Measurements from ENCODE around the gene TPD52L1.

TPD52L1 gene

DNA sequence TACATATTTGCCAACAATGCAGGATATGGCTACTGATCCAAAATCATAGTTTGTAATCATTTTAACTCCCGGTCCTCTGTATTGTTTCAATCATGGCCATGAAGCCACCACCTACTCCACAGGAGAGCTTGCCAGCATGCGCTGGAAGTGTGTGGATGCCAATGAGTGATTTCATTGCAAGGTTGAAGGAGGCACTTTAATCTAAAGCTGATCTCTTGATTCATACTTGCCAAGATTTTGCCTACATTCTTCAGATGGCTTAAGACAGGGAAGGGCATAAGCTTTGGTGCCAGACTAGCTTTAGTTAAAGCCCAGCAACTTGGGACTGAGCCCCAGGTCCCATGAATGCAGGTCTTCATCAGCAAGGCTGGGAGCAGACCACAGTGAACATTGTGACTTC is 58.8 kb downstream of the TPD52L1 start:
- no peak for DNase-seq

DNA sequence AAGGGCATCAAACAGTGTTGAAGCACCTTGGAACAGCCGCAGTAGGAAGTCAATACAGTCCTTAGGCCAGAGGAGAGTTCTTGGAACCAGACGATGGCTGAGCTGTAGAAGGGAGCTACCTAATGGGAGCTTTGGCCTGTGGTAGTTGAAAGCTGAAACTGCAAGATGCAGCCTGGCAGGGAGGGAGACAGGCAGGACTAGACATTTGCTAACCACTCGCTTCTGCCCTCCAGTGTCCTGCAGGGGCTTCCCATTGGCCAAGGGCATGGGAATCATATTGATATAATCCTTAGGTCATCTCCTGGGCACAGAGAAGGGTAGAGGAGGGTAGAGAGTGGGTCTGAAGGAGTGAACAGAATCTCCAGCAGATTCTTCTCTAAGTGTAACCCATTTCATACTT is 60.4 kb downstream of the TPD52L1 start:
- DNase-seq = no peak

DNA sequence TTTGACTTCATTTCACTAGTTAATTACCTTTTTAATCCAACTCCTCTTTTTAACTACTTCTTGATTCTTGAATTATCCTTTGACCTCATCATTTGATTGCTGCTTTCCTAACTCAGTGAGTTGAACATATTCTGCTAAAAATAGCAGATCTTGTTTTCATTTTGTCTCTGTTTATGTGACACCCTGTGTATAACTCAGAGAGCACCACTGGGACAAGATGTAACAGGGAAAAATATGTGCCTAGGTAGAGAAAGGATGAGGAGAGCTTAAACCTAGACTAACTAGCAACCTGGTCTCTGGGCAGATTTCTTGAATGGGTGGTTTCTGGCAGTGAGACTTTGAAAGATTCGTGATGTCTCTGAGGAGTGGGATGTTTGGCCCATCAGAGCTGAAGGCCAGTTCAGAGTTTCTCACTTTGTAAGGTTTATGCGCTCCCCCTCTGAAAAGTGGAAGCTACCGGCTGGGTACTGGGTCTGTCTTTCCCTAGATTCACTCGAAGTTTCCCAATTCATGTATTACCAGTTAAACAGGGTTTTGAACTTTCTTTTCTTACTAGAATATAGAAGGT is 61.8 kb downstream of the TPD52L1 start:
- DNase-seq = no peak

DNA sequence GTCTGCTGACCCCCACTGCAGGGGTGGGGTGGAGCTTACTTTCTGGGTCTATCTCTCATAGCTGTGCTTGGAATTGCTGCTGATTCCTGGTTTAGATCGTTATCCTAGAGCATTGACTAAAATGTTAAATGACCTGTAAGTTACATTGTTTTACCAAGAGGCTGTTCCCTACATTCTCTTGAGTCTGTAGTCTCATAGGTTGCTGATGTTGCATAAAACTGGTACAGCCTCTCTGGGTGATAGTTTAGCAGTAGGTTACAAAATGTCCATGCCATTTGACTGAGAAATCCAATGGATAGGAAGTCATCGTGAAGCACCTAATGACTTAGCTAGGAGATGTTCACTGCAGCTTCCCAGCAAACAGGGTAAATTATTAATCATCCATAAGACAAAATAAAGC is 62.4 kb downstream of the TPD52L1 start:
- DNase-seq = no peak

DNA sequence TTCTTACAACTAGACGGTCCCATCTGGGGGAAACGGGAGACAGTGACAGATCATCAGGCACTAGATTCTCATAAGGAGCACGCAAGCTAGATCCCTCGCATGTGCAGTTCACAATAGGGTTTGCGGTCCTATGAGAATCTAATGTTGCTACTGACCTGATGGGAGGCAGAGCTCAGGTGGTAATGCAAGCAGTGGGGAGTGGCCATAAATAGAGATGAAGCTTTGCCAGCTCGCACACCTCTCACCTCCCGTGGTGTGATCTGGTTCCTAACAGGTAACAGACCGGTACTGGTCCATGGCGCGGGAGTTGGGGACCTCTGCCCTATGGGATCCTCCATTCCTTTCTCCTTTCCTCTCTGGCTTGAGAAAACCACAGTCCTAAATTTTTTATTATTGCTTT is 63.8 kb downstream of the TPD52L1 start:
- no peak for DNase-seq

DNA sequence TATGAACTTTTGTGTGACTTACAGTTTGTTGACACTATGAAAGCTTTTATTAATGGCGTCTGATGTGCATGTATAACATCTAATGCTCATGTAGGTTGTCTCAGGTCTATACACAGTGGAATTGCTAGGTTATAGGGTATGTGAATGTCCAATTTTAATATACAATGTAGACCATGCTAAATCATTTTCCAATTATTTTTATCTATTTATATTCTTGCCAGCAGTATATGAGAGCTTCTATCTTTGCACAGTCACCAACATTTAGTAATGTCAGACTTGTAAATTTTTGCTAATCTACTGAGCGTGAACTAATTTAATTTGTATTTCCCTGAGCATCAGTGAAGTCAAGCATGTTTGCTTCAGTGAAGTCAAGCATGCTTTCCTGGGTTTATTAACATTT is 64.4 kb downstream of the TPD52L1 start:
- no peak for DNase-seq

DNA sequence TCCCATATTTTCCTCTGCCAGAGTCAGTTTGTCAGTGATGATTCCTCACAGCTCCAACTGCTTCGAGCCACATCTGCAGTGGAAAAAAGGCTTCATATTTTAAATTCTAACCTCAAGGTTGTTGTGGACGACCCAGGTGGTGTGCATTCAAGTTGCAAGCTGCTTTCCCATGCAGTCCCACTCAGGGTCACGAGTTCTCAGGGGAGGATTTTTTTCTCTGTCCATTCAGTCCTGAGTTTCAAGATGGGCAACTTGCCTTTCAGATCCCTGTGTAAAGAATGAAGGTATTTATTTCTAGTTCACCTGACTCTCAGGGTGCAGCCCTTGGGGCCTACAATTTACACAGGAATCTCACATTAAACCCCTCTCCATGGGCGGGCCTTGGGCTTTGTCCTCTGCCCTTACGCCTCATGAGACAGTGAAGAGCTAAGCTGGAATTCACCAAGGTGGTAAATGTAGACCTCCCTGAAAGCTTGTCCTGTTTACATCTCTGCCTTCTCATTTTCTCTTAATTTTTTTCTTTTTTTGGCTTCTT is 65.9 kb downstream of the TPD52L1 start:
- DNase-seq = no peak

DNA sequence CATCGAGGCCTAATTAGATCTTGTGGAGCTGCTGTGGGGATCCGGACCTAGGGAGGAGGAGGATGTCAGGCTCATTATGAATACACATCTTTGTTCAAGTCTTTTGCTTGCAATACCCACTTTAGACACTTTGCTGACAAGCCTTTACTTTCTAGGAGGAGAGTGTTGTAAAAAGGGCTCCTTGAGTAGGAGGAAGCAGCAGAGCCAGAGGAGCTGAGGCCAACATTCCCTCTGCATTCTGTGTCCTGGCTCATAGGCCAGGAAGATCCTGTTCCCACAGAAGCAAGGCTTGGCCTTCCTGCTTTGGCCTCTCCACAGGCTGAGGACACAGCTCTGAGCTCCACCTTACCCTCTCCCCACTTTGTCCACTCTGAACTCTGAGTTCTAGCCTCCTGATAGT is 67.1 kb downstream of the TPD52L1 start:
- DNase-seq = no peak

DNA sequence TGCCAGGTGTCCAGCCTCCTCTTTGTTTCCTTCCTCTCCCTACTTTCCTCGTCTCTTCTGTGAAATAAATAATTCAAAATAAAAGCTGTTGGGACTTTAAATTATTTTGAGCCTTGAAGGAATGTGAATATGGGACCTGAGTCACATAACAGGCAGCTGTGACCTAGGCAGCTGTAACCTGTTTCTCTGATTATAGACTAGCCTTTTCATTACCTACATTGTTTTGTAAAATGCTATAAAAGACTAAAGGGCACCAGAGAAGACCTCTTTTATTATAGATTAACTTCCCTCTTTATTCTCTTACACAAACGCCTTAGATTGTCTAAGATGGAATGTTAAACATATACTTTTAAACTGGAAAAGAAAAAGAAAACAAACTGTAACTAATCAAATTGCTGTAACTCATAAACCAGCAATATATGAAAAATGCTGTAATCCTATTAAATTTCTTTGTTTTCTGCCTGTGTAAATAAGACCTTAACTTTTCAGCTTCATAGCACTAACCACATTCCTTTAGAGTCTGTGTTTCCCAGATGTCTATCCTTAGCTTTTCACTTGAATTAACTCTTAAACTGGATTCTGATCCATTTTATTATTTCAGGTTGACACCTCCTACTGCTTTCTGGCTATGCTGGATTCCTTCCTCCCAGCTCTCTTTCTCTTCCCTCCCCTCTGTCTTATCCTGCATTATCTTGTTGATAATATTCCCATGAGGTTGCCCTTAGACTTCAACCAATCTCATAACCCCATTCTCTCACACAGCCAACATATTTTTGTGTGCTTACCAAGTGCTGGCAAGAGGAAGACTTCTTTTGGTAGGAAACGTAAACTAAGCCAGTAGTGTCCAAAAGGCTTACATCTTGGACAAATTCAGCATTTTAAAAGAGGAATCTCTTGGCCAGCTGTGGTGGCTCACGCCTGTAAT is 69.2 kb downstream of the TPD52L1 start:
- DNase-seq = no peak

DNA sequence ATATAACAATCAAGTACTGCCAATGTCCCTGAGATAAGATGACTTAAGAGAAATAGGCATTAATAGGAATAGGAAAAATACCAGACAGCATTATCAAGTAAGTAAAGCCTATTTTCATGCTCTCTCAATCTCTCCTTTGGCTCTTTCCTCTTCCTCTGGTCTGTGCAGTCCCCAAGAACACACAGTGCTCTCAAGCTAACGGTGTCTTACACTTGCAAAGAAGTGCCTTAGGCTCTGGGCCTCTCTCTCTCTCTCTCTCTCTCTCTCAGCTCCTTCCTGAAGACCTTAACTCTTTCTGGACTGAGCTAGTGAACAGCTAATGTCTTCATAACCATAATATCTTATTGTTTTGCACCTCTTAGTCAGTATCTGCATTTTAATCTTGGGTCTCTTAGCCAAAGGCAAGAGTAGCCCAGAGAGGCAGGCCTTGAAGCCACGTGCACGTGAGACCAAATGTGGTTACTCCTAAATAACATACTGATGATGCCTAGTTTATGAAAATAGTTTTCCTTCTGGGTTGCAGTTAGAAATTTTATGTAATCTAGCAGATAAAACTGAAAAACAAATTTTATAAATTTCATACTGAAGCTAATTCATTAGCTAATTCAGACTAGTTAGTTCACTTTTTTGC is 70.8 kb downstream of the TPD52L1 start:
- no peak for DNase-seq

DNA sequence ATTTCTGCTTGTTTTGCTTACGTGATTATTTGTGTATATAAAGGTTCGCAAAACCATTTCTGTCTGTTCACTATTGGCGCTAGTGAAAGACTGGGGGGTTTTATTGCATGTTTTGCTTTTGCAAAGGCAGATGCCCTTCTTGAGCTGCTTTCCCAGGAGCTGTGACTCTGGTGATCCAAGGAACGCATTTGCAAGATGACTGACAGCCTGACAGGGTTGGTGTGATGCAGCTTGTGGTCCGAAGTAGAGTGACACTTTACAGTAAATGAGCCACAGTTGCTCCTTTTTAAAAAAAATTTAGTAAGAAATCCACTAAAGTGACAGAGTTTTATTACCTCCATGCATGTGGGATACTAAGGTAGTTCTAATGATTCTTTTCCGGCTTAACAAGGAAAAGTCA is 73.7 kb downstream of the TPD52L1 start:
- no peak for DNase-seq

DNA sequence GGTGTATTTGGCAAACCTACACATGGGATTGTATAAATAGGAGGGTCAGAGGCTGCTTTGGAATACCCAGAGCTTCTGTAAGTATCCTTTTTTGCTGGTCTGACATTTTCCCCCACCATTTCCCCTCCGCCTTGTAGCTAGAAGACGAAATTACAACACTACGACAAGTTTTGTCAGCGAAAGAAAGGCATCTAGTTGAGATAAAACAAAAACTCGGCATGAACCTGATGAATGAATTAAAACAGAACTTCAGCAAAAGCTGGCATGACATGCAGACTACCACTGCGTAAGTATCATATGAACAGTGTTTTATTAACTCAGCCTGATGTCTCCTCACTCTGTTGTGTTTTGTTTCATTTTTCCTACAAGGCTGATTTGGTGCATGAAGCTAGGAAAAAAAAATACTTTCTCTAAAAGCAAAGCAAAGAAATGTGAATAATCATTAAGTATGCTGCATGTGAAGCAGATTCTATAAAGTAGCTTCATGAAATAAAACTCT is 75.5 kb downstream of the TPD52L1 start:
- no peak for DNase-seq

DNA sequence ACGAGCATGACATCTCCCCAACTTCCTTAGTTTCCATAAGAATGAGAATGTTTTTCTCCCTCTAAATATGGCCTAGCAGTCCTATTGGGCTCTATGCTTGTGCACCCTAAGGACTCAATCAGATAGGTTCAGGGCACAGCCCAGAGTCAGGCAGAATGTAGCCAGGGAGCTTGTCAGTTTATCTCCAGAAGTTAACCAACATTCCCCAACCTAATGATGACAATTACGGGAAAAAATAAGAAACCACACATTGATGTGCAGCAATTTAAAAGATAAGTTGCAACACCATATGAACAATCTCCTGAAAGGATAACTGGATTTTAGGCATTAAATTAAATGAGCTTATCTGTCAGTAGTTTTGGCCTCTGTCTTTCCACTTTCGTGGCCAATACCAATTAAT is 77.1 kb downstream of the TPD52L1 start:
- DNase-seq = no peak

DNA sequence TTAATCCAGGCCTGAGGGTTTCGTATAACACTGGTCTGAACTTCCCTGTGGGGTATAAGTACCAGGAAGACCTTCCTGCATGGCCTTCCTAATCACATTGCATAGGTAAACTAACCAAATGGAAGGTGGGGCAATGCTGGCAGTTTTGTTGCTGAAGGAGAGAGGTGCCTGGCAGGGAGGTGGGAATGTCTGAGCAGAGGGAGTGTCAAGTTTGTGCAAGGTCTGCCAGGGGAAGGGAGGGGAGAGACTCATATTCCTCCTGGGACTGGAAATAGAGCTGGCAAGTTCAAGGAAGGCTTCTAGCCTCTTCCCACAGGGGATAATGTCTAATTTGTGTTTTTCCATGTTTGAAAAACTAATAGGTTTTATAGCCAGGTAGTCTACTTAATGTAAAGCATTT is 77.6 kb downstream of the TPD52L1 start:
- DNase-seq = no peak

DNA sequence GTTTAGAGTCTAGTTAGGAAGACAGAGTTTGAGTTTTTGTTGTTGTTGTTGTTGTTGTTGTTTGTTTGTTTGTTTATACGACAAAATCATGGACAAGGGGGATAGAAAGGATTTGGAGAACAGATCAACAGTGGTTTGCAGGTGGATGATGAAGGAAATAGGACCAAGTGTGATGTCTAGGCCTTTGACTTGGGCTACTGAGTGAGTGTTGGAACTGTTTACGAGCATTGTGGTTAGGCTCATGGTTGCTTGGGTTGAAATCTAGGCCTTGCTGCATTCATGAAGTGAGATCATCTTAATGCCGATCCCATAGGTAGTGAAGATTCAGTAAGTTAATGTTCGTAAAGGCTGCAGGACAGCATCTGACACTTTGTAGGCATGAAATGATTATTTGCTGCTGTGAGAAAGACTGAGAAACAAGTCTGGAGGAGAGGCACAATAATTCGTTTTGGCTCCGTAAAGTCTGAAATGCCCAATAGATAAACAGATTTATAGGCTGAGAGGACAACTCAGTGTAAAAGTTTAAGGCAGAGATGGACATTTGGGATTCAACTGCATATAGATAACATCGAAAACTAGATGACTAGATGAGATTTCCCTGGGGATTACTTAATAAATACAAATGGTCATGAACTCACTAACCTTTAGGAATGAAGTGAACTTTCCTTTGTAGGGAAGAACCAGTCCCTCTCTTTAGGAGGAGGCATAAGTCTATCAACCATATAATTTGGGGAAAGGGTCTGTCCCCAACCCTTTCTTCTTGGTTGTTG is 78.2 kb downstream of the TPD52L1 start:
- no peak for DNase-seq

DNA sequence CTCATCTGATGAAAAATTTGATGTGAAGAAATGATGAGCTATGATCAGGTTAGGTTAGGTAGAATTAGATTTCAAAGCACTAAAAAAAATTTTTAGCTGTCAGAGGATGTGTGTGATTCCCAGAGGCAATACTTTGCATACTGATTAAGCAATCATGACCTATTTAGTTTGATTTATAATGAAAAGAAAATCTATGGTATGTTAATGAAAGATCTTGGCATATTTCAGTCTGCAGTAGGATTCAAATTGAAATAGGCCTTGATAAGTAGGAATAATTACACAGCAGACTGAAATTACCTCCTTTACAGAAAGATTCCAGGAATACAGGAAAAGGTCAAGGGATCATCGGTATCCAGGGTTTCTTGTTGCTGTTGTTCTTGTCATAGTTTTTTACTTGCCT is 78.9 kb downstream of the TPD52L1 start:
- no peak for DNase-seq

DNA sequence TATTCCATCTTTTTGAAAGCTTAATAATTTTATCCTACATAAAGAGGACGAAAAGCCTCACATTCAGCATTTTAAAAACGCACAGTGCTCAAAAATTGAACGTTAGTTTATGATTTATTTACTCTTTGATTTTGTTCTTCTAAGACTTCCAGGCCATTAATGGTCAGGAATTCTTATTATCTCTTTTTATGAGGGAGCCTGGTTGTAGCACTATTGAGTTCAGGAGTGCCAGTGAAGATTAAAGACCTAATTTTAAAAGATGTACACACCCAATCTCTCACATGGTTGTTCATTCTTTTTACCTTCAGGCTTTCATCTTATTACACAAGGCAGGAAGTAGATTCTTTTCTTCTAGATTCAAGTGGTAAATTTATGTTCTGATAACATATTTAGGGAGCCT is 79.6 kb downstream of the TPD52L1 start:
- DNase-seq = no peak

DNA sequence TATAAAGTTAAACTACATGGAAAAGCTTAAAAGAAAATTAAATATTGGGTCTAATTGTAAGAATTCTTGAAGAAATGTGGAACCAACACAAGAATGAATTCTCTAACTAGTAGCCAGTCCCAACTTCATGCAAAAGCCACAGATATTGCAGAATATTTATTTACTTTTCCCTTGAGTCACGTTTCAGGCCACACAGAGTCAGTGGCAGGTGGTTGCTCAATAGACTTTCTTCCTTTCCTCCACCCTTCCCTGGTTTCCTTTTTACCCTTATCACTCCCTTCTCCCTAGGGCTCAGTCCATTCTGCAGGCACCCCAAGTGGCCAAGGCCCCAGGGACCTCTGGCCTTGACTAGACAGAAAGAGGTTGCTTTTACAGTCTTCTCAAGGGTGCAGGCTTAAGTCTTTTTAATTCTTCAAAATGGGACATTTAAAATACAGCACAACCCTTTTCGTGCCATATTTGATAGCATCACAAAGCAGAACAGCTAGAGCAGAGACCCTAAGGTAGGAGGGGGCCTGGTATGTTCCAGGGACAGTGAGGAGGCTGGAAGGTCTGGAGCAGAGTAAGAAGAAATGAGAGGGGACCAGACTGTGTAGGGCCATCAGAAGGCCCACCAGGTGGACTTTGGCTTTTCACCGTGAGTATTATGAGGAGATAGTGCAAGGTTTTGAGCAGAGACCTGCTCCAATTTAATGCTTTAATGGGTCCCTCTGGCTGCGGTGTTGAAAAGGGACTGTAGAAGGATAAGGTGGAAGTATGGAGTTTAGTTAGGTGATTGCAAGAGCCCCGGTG is 83.2 kb downstream of the TPD52L1 start:
- no peak for DNase-seq

DNA sequence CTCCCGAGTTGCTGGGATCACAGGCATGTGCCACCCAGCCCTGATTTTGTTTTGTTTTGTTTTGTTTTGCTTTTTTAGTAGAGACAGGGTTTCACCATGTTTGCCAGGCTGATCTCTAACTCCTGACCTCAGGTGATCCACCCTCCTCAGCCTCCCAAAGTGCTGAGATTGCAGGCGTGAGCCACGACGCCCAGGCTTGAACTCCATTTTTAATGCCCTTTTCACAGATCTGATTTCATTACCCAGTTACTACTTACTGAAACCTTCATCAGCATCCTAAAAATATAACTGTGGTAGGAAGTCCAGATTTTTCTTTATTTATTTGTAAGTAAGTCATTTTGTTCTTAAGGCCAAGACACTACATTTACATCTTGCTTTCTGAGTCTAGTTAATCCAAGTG is 84.2 kb downstream of the TPD52L1 start:
- DNase-seq = no peak

DNA sequence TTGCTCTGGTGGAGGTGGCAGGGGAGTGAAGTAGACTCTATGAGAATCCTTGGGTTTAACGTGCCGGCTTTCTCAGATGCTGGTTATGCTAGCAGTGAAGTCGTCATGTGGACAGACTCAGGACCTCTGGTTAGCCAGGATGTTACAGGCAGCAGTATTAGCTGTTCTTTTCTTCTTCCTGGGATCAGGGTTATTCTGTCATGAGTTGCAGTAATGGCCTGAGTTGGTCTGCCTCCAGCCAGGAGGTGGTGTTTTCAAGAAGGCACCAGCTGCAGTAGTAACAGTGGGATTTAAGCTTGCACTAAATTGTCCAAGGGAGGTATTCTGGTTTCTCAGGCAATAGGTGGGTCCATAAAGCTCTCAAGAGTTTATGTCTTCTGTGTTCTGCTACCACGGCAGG is 91.5 kb downstream of the TPD52L1 start:
- DNase-seq = no peak

DNA sequence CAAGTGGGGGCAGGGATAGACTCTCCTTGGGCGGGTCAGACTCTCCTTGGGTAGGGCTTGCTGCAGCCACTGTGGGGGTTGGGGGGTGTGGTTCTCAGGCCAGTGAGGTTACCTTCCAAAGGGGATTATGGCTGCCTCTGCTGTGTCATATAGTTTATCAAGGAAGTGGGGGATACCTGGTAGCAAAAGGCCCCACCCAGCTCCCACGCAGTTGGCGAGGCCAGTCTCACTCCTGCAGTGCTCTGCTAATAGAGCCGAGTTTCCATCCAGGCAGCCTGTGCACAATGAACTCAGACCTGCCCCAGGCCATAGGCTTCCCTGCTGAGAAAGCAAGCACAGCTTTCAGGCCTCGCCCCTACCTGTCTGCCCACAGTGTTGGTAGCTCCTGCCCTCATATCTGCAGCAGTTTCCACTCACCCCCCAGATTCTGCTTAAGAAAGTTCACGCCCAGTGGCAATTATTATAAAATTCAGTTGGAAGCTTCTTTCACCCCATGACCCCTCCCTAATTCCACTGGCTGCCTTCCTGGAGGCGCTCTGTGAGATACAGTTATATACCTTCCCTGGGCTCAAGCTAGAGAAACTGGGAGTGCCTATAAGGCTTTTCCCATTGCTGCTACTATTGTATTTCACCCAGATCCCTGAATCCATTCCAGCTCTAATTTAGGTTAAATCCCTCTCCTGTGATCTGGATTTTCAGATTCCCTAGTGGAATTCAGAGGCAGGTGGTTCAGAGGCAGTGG is 92.1 kb downstream of the TPD52L1 start:
- no peak for DNase-seq

Measured in left hindlimb (tissue), 1 donor.